ENCODE measurements around the gene GJD3.

DNA sequence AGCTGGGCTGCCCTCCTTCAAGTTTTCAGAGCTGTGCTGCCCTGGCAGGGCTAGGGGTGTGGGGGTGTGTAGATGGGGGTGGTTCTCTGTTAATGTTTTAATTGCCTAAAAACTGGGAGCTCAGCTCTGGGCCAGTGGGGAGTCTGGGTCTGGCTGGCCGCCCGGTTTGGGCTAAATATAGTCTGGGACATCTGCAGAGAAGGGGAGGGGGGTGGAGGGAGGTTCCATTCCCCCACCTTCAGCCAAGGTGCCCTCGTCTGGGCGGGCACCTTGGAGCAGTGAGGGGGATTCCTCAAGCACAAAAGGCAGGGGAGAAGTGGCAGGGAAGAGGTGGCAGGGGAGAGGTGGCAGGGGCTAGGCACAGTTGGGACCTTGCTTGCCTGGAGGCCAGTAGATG, 42.6 kb downstream of the GJD3 start:
- no peak for TF ChIP-seq NFE2L2 (IDR thresholded peaks at IDR 0.05; ENCODE audit: low read depth, low read length)
- TF ChIP-seq, protein P1, sequence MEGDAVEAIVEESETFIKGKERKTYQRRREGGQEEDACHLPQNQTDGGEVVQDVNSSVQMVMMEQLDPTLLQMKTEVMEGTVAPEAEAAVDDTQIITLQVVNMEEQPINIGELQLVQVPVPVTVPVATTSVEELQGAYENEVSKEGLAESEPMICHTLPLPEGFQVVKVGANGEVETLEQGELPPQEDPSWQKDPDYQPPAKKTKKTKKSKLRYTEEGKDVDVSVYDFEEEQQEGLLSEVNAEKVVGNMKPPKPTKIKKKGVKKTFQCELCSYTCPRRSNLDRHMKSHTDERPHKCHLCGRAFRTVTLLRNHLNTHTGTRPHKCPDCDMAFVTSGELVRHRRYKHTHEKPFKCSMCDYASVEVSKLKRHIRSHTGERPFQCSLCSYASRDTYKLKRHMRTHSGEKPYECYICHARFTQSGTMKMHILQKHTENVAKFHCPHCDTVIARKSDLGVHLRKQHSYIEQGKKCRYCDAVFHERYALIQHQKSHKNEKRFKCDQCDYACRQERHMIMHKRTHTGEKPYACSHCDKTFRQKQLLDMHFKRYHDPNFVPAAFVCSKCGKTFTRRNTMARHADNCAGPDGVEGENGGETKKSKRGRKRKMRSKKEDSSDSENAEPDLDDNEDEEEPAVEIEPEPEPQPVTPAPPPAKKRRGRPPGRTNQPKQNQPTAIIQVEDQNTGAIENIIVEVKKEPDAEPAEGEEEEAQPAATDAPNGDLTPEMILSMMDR (conservative IDR thresholded peaks at IDR 0.05; ENCODE audit: low read depth, low read length) = no peak
- no peak for TF ChIP-seq RAD21 (IDR thresholded peaks at IDR 0.05; ENCODE audit: low read length)
- TF ChIP-seq RCOR1 (IDR thresholded peaks at IDR 0.05; ENCODE audit: insufficient replicate concordance, low read length) = no peak
- no peak for TF ChIP-seq POLR2A (IDR thresholded peaks at IDR 0.05; ENCODE audit: low read depth, low read length)
- no peak for TF ChIP-seq BHLHE40 (IDR thresholded peaks at IDR 0.05; ENCODE audit: low read depth, low read length)
